Endothelial cell (in vitro differentiated cells): ENCODE measurements around the gene CD59. TPM values are rescaled to one million over a fixed set of nuclear protein-coding genes. Genes with fewer than 3 reads are reported as not detected.

Experiments used
- DNase-seq: peaks from one replicate; pipeline ENCODE4 v3.0.0; 2021; ENCODE audit warnings: low spot score
- H3K27ac Mint-ChIP-seq: one replicate; pipeline ENCODE4 v1.8.0; 2021; ENCODE audit warnings: mixed read lengths, inconsistent platforms; ENCODE audit not compliant: unreplicated experiment
- H3K27me3 Mint-ChIP-seq: one replicate; pipeline ENCODE4 v1.8.0; 2021; ENCODE audit warnings: mild to moderate bottlenecking, moderate library complexity, mixed read lengths, inconsistent platforms; ENCODE audit not compliant: unreplicated experiment
- H3K36me3 Mint-ChIP-seq: one replicate; pipeline ENCODE4 v1.8.0; 2021; ENCODE audit warnings: mild to moderate bottlenecking, low read depth, mixed read lengths, inconsistent platforms; ENCODE audit not compliant: unreplicated experiment
- H3K4me1 Mint-ChIP-seq: one replicate; pipeline ENCODE4 v1.8.0; 2021; ENCODE audit warnings: mild to moderate bottlenecking, mixed read lengths, inconsistent platforms; ENCODE audit not compliant: unreplicated experiment
- H3K4me3 Mint-ChIP-seq: one replicate; pipeline ENCODE4 v1.8.0; 2021; ENCODE audit warnings: mild to moderate bottlenecking, mixed read lengths, inconsistent platforms; ENCODE audit not compliant: unreplicated experiment
- H3K9me3 Mint-ChIP-seq: one replicate; pipeline ENCODE4 v1.8.0; 2021; ENCODE audit warnings: mixed read lengths, inconsistent platforms; ENCODE audit not compliant: unreplicated experiment
- CTCF ChIP-seq: fragments of 200-600 bp; sonication (generic); IDR thresholded peaks from one replicate; pipeline ENCODE4 v1.5.0; 2021; ENCODE audit warnings: antibody characterized with exemption; ENCODE audit not compliant: unreplicated experiment
- total RNA-seq: library from RNA; stranded (reverse); fragmentation: NEBNext Ultra II Directional; extraction: Animal tissue kit (Norgen Biotek cat#: 25700); gene quantifications from one replicate; pipeline ENCODE4 v1.2.1, GENCODE V29; 2021; ENCODE audit not compliant: unreplicated experiment

CD59 gene
- total RNA-seq, 1 donor from 2014 or later: 101 TPM

- no peaks in the 10 kb centered on the region for H3K9me3 Mint-ChIP-seq
- peaks cover 25% of the 10 kb centered on the region for H3K36me3 Mint-ChIP-seq
Observed at GRCh38 chr11:33718440-33718839, 17.8 kb downstream of the CD59 start.

GRCh38 chr11:33716243-33716642, 20.0 kb downstream of the CD59 start:
- Mint-ChIP-seq H3K27me3 (no peaks in the 10 kb centered on the region), H3K9me3 (no peaks in the 10 kb centered on the region), H3K27ac (no peak overlapping the region), H3K36me3 (peaks cover 19% of the 10 kb centered on the region), H3K4me3 (no peak overlapping the region), H3K4me1 (peaks cover 1% of the 10 kb centered on the region)
- TF ChIP-seq CTCF: no peak
- DNase-seq: no peak

More at GRCh38 chr11:33718440-33718839, 17.8 kb downstream of the CD59 start:
- Mint-ChIP-seq H3K27ac (no peak overlapping the region), H3K4me3 (no peak overlapping the region), H3K4me1 (peaks cover 22% of the 10 kb centered on the region), H3K27me3 (no peaks in the 10 kb centered on the region)
- no peak for DNase-seq
- TF ChIP-seq CTCF: no peak

- TF ChIP-seq CTCF: no peak
- H3K4me1 Mint-ChIP-seq: no peaks in the 10 kb centered on the region
- no peak overlapping the region for H3K27ac Mint-ChIP-seq
- H3K4me3 Mint-ChIP-seq: no peak overlapping the region
- peaks cover 10% of the 10 kb centered on the region for H3K36me3 Mint-ChIP-seq
- H3K9me3 Mint-ChIP-seq: no peaks in the 10 kb centered on the region
- no peaks in the 10 kb centered on the region for H3K27me3 Mint-ChIP-seq
- no peak for DNase-seq
Observed at GRCh38 chr11:33713856-33714398, 22.3 kb downstream of the CD59 start.

- Mint-ChIP-seq H3K4me1 (no peaks in the 10 kb centered on the region), H3K36me3 (peaks cover 10% of the 10 kb centered on the region), H3K4me3 (no peak overlapping the region), H3K27me3 (no peaks in the 10 kb centered on the region), H3K9me3 (no peaks in the 10 kb centered on the region), H3K27ac (no peak overlapping the region)
- DNase-seq: no peak
- TF ChIP-seq CTCF: no peak
Observed at GRCh38 chr11:33713151-33713855, 22.9 kb downstream of the CD59 start.

- no peak for TF ChIP-seq CTCF
- H3K27ac Mint-ChIP-seq: no peak overlapping the region
- H3K36me3 Mint-ChIP-seq: peaks cover 8% of the 10 kb centered on the region
- H3K9me3 Mint-ChIP-seq: no peaks in the 10 kb centered on the region
- H3K27me3 Mint-ChIP-seq: no peaks in the 10 kb centered on the region
- H3K4me1 Mint-ChIP-seq: no peaks in the 10 kb centered on the region
- no peak overlapping the region for H3K4me3 Mint-ChIP-seq
- DNase-seq: no peak
Observed at GRCh38 chr11:33712436-33712835, 23.8 kb downstream of the CD59 start.
